NCI-H2227 treated with DMSO at 0.1 percent for 48 hours (cell line): ENCODE measurements around the gene TAB3.

ENCODE experiments used
- DNase-seq: peaks from one replicate; lab custom pipeline; 2025; lab: John Stamatoyannopoulos, UW

The TAB3 gene

DNA sequence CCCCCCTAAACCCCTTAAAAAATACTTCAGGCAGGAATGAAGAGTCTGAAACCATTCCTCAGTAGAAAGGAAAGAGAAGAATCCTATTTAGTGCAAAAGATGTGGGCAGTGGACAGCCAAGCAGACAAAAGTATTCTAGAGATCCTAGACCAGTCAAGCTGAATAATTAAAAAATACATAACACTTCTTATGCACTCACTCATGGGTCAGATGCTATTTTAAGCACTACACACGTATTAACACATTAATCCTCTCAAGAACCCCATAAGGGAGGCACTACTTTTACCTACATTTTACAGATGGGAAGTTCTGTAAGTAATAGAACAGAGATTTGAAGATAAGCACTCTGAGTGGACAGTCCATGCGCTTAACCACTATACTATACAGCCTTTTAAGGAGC is 5.9 kb downstream of the TAB3 start:
- DNase-seq, result no peak

DNA sequence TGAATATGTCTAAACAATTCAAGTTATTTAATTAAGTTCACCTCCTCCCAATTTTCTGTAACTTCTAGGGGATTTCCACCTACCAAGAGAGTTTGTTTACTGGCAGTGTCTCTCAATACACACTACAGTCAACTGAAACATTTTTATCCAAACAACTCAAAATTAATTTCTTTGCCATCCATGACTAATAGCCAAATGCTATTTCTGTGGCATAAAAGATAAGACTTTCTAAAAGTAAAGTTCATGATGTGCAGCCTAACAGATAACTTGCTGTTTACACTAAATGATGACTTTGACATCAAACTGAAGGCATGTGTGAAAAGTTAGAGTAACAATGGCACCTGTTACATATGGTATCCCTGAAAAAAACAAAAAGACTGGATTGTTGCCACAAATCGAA is 7.3 kb downstream of the TAB3 start:
- no peak for DNase-seq

DNA sequence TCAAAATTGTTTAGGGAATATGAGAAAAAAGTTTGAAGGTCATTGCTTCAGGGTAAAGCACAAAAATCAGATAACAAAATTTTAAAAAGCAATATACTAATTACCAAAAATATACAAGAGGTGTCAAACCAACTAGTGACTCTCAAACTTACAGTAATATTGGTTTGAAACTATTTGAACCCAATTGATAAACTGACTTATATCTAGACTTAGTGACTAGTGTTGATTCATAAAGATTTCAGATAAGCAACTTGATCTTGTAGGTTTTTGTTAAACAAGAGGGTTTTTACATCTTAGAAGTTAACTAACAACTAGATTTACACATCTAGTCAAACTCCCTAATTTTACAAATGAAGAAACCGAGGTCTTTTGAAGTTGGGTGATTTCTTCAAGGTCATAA is 7.7 kb downstream of the TAB3 start:
- DNase-seq, result no peak

DNA sequence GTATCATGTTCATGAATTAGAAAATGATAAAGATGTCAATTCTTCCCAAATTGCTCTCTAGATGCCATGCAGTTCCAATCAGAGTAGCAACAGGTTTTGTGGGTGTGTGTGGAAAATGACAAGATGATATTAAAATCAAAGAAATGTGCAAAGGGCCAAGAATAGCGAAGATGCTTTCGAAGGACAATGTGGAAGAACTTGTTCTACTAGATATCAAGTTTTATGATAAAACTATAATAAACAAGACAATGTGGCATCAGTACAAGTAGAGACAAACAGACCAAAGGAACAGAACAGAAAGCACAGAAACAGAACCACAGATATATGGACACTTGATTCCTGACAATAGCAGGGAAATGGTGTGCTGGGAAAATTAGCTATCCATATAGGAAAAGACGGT is 9.0 kb downstream of the TAB3 start:
- no peak for DNase-seq

DNA sequence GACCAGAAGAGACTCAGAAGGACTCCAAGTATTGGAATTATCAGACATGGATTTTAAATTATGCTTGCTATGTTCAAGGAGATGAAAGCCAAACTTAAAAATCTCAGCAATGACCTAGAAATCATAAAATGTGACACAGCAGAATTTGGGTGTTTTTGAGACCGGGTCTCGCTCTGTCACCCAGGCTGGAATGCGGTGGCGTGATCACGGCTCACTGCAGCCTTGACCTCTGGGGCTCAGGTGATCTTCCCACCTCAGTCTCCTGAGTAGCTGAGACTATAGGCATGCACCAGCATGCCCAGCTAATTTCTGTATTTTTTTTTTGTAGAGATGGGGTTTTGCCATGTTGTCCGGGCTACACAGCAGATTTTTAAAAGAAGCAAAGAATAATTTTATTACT is 12.7 kb downstream of the TAB3 start:
- no peak for DNase-seq

DNA sequence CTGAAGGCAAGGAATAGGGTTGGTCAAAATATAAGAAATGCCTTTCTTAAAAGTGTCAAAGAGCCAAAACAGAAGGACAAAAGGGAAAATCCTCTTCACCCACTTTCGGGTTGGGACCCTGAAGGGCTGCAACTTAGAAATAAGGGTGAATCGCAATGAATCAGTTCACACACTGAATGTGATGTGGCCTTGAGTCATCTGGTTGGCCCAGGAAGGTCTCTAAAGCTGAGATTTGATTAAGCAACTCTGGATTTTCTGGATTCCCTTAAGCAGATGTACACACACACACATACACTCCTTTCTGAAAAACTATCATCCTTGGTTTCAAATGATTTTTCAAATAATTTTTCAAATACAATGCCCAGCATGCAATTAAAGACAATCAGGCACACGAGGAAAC is 13.1 kb downstream of the TAB3 start:
- DNase-seq, result no peak

DNA sequence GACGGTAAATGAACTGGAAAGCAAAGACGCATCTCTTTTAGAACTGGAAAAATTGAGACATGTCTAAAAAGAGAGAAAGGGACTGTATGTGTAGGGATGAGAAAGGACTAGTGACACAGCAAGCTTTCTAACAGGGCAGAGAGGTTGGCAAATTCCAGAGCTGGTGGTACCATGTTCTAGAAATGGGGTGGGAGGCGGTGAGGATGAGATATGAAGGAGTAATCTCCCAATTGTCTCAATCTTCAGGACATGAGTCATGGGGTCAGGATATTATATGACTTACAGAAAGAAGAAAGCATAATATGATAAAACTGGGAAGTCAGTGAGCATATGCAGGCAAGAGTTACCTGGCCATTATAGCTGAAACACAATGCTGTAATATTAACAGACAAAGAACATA is 14.2 kb downstream of the TAB3 start:
- DNase-seq, result no peak

DNA sequence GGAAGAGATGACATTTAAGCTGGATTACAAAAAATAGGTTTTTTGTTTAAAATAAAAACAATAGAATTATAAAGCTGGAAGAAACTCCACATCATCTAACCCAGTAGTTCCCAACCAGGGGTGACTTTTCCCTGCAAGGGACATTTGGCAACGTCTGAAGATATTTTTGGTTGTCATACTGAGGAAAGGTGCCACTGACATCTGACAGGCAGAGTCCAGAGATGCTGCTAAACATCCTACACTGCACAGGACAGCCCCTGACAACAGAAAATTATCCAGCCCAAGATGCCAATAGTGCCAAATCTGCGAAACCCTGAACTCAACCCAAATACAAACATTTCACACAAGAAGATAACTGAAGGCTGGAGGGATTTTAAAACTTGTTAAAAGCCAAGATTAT is 18.5 kb downstream of the TAB3 start:
- DNase-seq, result no peak

DNA sequence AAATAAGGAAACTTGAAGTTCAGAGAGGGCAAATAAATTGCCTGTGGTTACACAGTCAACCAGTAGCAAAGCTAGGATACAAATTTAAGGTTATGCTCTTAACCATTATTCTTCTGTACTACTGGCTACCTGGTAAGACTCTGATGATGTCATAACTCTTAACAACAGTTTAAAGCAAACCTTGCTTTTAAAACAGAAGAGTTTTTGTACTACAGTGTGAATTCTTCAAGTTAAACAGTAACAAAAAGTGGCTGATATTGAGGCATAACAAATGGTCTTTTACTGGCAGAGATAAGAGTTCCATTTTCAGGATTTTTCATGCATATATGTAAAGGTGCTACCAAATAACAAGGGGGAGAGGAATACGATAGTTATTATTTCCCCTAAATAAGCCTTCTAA is 23.4 kb downstream of the TAB3 start:
- DNase-seq, result no peak

DNA sequence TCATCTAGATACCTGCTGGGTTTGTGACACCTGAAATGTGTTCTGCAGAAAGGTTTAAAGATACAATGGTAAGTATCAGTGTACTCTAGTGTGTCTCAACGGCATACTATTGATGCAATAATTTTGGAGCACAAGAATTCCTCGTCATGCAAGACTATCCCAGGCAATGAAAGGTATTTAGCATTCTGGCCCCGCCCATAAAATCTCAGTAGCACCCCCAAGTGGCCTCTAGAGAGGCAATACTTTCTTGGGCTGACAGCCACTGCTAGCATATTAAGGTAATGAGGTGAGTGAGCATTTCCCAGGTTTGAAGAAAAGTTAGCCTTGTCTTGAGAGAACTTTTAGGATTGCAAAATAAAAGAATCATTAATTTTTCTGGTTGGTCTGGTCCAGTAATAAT is 24.0 kb downstream of the TAB3 start:
- no peak for DNase-seq

DNA sequence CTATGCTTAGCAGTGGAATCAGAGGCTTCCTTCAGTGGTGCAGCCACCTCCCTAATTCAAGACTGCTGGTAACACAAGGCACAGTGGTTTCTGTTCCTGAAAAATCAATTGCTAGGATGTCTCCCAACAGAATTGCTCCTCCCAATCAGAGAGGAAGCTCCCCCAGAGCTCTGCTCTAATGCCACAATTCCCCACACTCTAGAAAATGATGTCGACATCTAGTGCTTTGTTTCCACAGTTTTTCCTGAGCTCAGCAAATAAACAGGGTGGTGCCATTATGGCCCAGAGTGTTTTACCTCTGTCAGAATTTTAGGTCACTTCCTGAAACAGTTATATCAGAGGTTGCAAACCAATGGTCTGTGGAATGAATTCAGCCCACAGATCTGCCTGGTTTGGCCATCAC is 24.7 kb downstream of the TAB3 start:
- DNase-seq, result no peak

DNA sequence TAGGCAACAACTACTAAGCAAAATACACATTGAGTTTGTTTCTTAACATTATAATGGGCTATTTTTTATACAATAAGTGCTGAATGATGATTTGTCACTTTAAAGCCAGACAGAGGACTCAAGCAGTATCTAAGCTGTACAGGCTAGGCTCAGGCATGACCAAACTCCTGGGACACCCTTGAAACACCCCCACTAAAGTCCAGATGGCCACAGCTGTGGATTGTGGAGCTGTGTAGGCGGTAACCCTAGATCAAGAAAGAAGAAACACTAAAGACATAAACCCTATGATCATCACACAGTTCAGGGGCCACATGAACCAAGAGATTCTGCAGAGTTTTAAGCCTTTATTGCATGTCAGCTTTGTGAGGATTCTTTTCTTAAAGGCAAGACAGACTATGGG is 25.1 kb downstream of the TAB3 start:
- no peak for DNase-seq

DNA sequence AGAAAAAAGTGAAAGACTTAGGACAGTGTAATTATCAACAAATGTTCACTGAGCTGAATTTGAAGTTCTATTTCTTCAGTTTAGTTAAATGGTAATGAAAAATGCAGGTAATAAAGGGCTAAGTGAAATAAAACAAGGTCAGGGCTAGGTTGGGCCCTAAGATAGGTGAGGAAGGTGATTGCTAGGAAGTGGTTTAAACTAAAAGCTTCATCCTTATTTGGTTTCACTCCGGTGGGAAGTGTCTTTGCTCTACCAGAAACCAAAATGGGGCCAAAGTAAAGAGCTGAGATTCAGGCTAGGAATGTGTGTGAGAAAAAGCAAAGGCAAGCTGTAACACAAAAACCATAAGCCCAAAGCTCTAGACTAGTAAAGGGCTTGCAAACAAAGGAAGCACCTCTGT is 31.0 kb downstream of the TAB3 start:
- no peak for DNase-seq

DNA sequence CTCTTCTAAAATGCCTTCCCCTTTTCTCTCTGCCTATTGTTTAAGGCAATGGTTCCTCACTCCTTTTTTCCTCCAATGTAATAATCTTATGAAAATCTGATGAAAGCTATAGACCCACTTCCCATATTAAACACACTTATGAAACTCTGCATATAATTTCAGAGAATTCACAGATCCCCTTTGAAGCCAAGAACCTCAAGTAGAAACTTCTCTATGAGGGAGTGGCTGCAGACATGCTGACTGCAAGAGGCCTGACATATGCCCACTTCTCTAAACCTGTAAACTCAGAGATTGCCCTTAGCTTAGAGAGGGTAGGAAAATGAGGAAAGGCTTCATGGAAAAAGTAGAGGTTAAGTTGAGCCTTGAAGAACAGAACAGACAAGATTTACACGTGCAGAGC is 37.6 kb downstream of the TAB3 start:
- no peak for DNase-seq

DNA sequence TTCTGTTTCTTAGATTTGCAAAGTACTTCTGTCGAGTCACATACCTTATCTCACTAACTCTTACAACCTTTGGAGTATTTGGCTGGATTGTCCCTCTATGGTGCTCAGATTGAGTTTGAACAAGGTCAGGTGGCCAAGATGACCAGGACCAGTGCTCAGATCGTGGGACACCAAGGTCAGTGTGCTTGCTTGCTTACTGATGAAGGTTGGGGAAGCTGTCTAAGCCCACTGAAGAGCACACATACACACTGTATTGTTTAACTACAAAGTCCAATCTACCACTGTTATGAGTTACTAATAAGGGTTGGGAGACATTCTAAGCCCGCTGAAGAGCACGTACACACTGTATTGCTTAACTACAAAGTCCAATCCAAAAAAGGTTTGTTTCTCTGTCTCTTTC is 53.7 kb downstream of the TAB3 start:
- no peak for DNase-seq

DNA sequence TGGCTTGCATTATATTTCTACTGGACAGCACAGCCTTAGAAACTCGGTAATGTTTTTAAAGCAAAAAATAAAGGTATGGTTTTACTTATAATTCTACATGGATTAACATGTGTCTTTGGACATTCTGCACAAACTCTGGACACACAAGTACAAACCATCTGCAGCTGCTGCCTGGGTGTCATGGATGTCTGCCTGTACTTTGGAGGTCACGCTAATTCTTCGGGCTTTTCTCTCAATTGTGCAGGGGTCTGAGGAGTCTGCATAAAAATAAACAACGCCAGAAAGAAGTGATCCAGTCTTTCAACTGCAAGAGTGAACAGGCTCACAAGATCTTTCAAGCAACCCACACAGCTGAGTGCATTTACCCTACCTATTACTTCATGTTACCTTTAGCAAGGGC is 55.2 kb downstream of the TAB3 start:
- no peak for DNase-seq

DNA sequence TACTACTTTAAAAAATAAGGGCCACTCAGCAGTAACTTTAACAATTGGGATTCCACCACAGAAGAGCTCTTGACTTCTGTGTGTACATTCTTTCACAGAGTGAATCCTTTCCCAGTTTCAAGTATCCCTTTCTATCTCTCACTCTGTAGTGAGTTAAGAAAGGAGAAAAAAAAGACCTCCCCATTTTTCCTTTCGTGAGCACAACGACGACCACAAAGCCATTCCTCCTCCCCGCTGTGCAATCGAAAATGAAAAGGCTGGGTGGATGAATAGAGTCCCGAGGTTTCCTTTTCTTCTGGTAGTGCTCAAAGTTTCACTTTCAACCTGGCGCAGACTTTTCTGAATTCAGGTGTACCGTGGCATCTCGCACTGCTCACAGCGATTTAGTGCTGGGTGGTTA is 58.0 kb downstream of the TAB3 start:
- DNase-seq, result no peak

DNA sequence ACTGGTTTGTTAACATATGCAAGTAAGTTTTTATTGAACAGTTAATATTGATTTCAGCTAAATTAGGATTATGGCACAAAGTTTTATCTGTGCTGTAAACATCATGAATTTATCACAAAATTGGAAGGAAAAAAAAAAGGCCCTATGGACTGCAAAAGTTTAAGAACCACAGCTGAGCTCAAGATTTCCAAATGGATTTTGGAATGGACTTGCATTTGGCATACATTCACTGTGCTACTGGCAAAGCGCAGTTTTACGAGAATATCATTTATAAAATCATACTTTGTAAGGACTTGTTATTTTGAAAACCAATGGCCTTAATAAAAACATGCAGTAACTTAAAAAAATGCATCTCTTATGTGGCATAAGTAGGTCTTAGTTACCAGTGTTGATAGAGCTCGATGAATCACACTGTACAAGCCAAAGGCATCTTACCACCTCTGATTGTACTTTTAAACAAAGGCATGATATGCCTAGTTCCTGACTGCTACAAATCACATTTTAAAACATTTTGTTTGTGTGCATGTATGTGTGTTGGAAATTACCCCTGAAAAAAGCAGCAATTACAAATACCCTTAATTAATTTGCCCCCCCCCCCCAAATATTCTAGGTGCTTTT is 58.6 kb downstream of the TAB3 start:
- no peak for DNase-seq

DNA sequence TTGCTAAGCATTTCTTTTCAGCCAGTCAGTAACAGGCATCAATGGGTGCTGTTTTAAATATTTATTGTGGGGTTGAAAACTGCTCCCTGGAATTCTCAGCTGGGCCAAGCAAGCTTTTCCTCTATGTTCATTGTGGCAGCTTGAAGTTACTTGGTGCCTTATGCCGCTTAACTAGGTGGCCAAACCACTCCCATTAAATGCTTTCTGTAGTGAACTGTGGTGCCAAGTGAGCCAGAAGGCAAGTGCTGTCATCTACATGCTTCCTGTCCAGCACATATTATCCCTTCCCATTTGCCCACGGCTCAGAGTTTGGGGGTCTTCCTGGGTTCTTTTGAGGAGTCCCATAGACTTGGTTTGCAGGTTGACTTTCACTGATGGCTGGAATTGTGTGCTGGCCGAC is 64.8 kb downstream of the TAB3 start:
- no peak for DNase-seq

DNA sequence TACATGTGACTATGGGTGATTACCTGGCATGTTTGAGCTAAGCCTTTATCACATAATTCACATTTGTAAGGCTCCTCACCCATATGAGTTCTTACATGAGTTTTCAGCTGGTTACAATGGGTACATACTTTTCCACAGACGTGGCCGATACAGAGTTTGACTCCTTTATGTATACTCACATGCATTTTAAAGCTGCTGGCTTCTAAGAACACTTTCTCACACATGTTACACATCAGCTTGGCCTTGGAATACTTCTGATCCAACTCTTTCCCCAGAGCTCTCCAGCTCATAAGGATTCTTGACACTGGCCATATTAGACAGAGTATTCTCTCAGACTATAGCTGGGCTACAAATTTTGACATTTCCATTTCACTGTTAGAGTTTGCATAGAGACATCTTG is 66.3 kb downstream of the TAB3 start:
- no peak for DNase-seq

DNA sequence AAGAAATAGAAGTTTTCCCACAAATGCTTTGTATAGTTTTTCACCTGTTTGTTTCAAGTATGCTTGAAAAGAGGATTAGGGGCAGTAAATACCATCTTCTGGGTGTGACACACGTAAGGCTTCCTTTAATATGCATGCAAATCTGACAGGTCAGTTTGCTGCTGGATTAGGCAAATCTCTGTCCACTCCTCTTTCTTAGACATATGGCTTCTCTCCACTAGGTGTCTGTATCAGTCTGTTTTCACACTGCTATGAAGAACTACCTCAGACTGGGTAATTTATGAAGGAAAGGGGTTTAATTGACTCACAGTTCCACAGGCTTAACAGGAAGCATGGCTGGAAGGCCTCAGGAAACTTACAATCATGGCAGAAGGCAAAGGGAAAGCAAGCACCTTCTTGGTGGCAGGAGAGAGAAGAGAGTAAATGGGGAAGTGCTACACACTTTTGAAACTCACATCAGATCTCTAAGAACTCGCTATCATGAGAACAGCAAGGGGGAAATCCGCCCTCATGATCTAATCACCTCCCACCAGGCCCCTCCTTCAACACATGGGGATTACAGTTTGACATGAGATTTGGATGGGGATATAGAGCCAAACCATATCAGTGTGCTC is 66.9 kb downstream of the TAB3 start:
- no peak for DNase-seq

DNA sequence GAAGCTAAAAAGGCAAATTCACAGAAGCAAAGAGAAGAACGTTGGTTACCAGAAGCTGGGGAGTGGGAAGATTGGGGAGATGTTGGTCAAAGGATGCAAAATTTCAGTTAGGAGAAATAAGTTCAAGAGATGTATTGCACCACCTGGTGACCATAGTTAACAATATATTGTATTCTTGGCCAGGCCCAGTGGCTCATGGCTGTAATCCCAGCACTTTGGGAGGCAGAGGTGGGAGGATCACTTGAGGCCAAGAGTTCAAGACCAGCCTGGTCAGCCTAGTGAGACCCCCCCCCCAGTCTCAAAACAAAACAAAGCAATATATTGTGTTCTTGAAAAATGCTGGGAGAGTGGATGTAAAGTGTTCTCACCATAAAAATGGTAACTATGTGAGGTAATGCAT is 67.9 kb downstream of the TAB3 start:
- no peak for DNase-seq

DNA sequence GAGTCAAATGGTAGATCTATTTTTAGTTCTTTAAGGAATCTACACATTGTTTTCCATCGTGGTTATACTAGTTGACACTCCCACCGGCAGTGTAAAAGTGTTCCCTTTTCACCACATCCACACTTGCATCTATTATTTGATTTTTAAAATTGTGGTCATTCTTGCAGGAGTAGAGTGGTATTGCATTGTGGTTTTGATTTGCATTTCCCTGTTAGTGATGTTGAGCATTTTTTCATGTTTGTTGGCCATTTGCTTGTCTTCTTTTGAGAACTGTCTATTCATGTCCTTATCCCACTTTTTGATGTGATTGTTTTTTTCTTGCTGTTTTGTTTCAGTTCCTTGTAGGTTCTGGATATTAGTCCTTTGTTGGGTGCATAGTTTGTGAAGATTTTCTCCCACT is 70.0 kb downstream of the TAB3 start:
- no peak for DNase-seq

DNA sequence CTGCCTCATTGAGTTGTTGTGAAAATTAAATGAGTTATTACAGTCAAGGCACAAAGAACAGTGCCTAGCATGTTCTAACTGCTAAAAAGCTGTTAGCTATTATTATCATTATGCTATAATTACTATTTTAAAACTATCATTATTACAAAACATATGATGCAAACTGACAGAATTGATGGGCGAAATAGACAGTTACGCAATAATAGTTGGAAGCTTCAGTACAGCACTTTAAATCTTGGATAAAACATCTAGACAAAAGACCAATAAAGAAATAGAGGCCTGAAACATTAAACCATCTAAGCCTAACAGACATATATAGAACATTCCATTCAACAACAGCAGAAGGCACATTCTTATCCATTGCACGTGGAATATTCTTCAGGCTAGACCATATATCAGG is 73.0 kb downstream of the TAB3 start:
- no peak for DNase-seq

DNA sequence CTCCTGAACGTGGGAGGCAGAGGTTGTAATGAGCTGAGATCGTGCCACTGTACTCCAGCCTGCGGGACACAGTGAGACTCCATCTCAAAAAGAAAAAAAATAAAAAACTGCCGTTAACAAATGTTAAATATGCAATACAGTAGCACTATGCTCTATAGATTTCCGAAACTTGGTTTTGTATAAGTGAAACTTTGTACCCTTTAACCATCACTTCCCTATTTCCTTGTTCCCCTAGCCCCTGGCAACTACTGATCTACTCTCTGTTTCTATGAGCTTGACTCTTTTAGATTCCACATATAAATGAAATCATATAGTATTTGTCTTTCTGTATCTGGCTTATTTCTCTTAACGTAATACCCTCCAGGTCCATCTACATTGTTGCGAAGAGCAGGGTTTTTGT is 74.1 kb downstream of the TAB3 start:
- no peak for DNase-seq
